NCI-H1694 (cell line): Measurements from ENCODE around the gene MIPOL1.
"Not testable (repeated sequence)": the region's sequence is repeated elsewhere in the genome, so short reads cannot be mapped to it uniquely, and the experiment has no call there.

Source experiments
- DNase-seq: peaks from one replicate; lab custom pipeline; 2025; lab: John Stamatoyannopoulos, UW

Gene MIPOL1

GRCh38 chr14:37187294-37187693 lies 10.4 kb upstream of the MIPOL1 start:
- DNase-seq: no peak

GRCh38 chr14:37187840-37188577 lies 9.7 kb upstream of the MIPOL1 start:
- DNase-seq: not testable (repeated sequence)

GRCh38 chr14:37189733-37190132 lies 8.0 kb upstream of the MIPOL1 start:
- not testable (repeated sequence) for DNase-seq

GRCh38 chr14:37194698-37195097 lies 3.0 kb upstream of the MIPOL1 start:
- no peak for DNase-seq

GRCh38 chr14:37195327-37195726 lies 2.4 kb upstream of the MIPOL1 start:
- DNase-seq: no peak

- no peak for DNase-seq
Observed at GRCh38 chr14:37196604-37197420, 925 bp upstream of the MIPOL1 start.

- no peak for DNase-seq
Observed at GRCh38 chr14:37198273-37198598, 499 bp downstream of the MIPOL1 start.

- no peak for DNase-seq
Observed at GRCh38 chr14:37198907-37199306, 1.2 kb downstream of the MIPOL1 start.

- DNase-seq: no peak
Observed at GRCh38 chr14:37201724-37202123, 4.0 kb downstream of the MIPOL1 start.

- DNase-seq: no peak
Observed at GRCh38 chr14:37202265-37202664, 4.5 kb downstream of the MIPOL1 start.

- no peak for DNase-seq
Observed at GRCh38 chr14:37202812-37203211, 5.1 kb downstream of the MIPOL1 start.

- no peak for DNase-seq
Observed at GRCh38 chr14:37203423-37203822, 5.7 kb downstream of the MIPOL1 start.

- not testable (repeated sequence) for DNase-seq
Observed at GRCh38 chr14:37205623-37206605, 8.2 kb downstream of the MIPOL1 start.

GRCh38 chr14:37209617-37210016 lies 11.9 kb downstream of the MIPOL1 start:
- not testable (repeated sequence) for DNase-seq

- no peak for DNase-seq
Observed at GRCh38 chr14:37210448-37210847, 12.7 kb downstream of the MIPOL1 start.

- DNase-seq: no peak
Observed at GRCh38 chr14:37213016-37213415, 15.3 kb downstream of the MIPOL1 start.

- no peak for DNase-seq
Observed at GRCh38 chr14:37215345-37215744, 17.6 kb downstream of the MIPOL1 start.

GRCh38 chr14:37221073-37221472 lies 23.3 kb downstream of the MIPOL1 start:
- DNase-seq: no peak

GRCh38 chr14:37223947-37224474 lies 26.3 kb downstream of the MIPOL1 start:
- DNase-seq: no peak

- not testable (repeated sequence) for DNase-seq
Observed at GRCh38 chr14:37225668-37226067, 27.9 kb downstream of the MIPOL1 start.

- peak; percentile 87 for DNase-seq
Observed at GRCh38 chr14:37230551-37231194, 32.9 kb downstream of the MIPOL1 start.
